NCI-H187 treated with DMSO at 0.1 percent for 48 hours (cell line): ENCODE data around the gene DTX1.

Experiments
- DNase-seq: peaks from one replicate; lab custom pipeline; 2025; lab: John Stamatoyannopoulos, UW

The DTX1 gene

DNA sequence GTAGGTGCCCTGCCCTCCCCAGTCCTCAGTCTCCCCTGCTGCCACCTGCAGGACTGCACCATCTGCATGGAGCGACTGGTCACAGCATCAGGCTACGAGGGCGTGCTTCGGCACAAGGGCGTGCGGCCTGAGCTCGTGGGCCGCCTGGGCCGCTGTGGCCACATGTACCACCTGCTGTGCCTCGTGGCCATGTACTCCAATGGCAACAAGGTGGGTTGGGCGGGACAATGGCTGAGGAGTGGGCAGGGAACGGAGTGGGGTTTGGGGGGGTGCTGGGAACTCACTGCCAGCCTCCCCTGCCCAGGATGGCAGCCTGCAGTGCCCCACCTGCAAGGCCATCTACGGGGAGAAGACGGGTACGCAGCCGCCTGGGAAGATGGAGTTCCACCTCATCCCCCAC is 38.2 kb downstream of the DTX1 start:
- DNase-seq: no peak

DNA sequence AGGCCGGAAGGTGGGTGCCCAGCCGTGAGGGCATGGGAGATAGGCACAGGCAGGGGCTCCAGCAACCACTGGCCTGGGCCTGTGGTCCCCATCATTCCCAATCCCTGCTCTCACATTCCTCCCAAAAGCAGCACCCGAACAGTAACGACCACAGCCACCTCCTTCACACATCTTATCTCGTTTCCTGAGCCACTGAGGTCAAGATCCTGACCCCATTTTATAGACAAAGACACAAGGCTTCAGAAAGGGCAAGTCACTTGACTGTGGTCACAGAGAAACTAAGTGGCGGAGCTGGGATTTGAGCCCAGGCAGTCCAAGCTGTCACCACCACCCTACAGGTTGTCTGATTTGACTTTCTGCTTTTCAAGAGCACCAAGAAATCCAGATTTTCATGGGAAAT is 38.9 kb downstream of the DTX1 start:
- DNase-seq: no peak

DNA sequence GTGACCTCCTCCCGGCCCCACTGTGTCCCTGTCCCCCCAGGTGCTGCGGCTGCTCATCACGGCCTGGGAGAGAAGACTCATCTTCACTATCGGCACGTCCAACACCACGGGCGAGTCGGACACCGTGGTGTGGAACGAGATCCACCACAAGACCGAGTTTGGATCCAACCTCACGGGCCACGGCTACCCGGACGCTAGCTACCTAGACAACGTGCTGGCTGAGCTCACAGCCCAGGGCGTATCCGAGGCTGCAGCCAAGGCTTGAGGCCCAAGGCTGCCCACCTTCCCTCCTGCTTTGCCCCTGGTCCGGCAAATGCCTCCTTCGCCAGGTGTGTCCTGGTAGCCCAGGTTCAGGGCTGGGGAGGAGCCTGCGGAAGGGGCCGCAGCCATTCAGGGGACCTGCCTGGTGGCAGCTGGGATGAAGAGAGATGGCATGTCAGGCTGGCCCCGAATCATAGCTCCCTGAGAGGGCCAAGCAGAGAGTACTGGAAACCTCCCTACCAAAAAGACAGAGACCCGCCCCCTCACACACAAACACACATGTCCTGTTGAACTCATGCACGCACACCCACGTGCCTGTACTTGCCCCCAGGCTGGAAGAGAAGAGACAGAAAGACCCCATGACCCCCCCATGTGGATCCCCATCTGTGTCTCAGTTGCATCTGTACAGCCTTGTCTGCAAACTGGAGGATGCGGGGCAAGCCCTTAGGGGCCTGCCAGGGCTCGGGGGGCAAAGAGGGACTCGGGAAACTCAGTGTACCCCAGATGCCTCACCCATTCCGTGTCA is 40.3 kb downstream of the DTX1 start:
- no peak for DNase-seq

DNA sequence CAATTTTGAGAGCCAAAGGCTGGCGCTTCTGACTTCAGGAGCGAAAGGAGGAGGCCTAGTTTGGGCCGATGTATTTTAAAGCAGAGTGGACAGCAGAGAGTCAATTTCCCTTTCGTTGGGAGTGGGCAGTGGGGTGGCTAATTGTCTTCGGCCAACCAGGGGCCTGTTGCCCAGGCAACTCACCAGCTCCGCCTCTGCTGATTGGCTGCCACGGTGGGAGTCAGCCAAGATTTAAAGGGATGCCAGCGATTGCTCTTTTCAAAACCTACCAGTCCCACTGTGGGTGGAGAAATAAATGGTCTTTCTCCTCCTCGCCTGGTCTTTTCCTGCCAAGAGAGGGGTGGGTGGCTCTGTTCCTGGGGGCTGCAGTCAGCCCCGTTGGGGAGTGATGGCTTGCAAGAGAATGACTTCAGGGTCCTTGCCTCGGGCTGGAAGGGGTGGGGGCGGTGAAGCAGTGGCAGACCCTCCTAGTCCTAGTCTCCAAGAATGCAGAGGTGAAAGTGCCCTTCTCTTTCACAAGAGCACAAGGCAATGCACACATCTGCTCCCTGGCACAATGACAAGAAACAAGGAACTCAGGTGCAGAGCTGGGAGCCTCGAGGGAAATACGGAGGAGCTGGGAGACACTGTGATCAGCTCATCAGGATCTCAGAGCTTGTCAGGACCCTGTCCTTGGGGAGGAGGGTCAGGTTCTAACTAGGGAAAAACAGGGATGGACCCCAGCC is 41.3 kb downstream of the DTX1 start:
- DNase-seq: no peak

DNA sequence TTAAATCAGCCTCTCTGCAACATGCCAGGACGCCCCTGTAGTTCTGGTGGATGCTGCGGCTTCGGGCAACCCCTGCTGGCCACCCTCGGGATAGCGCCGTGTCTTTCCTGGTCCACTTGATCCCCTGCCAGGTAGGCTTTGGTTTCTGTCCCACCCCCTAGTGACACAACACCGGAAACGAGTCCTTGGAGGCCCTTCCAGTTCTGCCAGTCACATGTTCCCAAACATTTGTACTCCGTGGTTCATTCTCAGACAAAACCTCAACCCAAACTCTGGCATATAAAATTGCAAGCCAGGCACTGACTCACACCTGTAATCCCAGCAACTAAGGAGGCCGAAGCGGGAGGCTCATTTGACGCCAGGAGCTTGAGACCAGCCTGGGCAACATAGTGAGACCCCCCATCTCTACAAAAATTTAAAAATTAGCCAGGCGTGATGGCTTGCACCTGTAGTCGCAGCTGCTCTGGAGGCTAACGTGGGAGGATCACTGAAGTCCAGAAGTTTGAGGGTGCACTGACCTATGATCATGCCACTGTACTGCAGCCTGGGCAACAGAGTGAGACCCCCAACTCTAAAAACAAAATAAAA is 42.0 kb downstream of the DTX1 start:
- peak; percentile 25 for DNase-seq

DNA sequence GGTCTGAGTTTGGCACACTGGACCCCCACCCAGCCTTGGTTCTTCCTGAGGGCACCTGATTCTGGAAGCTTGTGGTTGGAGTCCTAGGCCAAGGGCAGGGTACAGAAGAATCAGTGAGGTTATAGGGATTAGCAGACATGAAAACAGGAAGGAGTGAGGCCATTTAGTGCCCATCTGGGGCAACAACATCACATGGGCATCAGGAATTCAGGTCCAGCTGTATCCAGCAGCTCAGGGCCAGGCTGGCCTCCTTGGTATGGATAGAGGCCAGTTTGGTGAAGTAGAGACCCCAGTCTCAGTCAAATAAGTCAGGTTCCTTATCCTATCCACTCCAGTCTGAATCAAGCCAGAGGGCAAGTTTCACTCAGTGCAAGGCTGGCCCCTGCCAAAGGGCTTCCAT is 42.8 kb downstream of the DTX1 start:
- DNase-seq: no peak

DNA sequence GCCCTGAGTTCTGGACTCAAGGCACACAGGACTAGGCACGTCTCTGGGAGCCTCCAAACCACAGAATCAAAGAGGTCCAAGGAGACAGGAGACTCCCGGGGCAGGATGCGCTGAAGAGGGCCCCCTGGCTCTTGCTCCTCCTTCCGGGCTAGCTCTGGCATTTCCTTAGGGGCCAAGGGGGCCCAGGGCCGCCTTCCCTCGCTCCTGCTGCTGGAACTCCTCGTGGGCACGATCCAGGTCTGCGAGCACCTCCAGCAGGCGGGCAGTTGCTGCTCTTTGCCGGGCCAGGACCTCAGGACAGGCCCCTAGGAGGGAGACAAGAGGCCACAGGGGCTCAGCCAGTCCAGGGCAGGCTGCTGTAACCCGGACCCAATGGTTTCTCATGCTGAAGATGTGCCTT is 43.2 kb downstream of the DTX1 start:
- DNase-seq: no peak

DNA sequence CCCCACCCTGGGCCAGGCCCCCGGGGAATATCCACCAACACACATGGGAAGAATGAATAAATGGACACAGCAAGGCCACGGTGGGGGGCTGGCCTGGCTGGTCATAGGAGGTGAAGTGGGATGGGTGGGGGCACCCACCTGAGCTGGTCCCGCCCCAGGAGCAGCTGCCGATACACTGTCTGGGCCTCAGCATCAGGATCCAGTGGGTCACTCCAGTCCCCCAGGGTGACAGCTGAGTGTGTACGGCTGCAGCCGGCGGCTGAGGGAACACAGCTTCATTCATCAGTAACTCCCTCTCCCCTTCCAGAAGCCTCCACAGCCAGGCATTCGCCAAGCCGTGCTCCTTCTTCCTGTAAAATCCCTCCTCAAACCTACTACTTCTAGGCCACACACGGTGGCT is 45.2 kb downstream of the DTX1 start:
- no peak for DNase-seq

DNA sequence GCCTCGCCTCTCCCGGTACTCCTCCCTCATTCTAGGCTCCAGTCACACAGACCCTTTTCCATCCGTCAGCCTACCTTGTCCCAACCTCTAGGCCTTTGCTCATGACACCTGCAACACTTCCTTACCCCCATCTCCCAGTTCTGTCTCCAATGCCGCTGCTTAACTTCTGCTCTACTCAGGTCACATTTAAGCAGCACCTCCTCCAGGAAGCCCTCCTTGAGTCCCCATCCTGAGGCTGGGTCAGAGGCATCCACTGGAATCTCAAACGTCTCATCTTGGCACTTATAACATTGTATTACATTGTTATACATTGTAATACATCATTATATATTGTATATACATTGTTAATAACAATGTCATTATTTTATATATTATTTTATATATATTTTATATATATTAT is 46.3 kb downstream of the DTX1 start:
- no peak for DNase-seq

DNA sequence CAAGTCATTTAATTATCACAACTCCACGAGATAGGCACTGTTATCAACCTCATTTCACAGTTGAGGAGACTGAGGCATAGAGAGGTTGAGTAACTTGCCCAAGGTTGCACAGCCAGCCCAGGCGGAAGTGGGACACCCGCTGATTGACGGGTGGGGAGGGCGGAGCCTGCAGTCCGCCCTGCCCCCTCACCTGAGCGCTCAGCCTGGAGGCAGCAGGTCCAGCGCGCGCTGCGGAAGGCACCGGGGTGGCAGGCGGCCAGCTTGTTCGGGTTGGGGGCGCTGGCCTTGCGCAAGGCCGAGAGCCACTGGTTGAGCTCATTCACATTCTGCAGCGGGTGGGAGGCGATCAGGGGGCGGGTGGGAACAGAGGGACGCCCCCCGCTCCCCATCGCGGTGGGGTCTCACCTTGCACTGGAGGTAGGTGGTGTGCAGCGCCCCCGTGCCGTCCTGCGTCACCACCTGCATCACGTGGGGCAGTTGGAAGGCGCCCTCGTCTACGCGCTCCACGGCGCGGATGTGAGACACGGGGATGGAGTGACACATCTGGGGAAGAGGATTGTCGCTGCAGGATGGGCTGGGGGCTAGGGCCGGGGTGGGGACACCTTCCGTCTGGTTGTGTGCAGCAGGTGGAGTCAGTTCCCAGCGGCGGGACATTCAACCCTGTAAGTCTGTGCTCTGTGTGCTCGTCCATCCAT is 47.4 kb downstream of the DTX1 start:
- DNase-seq: no peak

DNA sequence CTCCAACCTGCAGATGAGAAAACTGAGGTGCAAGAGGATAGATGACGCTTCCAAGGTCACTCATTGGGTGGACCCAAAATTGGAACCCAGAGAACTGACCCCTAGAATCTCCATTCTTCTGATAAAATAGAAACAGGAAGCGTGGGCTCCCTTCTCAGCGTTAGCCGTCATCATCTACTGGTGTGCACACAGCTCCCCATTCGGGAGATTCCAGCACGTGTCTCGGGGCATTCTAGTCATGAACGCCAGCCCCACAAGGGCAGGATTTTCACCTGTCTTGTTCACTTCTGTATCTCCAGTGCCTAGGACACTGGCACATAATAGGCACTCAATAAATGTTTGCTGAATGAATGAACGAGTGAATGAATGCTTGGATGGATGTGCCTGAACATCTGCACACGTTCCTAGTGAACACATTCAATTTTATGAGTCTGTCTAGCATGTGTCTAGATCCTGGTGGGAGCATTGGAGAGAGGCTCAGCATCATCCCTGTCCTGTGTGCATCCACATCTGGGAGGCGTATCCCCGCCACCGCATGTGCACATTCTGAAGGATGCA is 48.5 kb downstream of the DTX1 start:
- no peak for DNase-seq

DNA sequence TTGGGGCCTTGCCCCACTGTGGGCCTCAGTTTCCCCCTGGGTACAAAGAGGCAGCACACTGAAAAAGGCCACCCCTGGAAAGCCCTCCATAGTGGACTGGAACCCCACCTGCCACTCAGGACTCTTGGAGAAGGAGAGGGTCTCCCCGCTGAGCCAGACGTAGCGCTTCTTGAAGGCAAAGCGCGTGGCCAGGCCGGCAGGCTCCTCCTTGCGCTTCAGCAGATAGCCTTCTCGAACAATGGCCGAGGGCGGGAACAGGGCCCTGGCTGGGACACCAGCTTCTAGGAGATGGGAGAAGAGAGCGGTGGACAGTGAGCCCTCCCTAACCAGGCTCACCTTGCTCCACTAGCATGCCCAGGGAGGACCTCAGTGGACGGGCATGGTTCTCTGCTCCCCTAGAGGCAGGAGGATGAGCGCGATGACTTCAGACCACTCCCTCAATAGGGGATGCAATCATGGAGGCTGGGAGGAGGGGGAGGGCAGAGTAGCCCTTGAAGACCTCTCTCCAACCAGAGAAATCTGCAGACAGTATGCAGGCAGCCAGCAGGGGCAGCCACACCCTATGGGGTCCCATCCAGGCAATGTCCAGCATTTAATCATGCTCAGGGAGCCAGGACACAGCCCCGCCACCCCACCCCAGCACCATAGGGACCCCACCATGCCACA is 49.2 kb downstream of the DTX1 start:
- no peak for DNase-seq

DNA sequence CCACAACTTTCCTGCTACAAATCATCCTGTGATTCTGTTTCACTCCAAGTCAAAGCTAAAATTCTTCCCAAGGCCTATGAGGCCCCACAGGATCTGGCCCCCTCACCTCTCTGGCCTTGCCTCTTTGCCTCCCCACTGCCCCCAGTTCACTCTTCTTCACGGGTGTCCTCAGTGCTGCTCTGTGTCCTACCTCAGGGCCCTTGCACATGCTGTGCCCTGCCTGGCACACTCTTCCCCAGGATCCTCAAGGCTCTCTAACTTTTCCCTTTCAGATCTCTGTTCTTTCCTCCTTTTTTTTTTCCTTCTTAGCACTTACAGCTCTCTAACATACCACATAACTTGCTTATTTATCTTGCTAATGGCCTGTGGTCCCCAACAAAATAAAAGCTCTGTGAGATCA is 49.8 kb downstream of the DTX1 start:
- no peak for DNase-seq

DNA sequence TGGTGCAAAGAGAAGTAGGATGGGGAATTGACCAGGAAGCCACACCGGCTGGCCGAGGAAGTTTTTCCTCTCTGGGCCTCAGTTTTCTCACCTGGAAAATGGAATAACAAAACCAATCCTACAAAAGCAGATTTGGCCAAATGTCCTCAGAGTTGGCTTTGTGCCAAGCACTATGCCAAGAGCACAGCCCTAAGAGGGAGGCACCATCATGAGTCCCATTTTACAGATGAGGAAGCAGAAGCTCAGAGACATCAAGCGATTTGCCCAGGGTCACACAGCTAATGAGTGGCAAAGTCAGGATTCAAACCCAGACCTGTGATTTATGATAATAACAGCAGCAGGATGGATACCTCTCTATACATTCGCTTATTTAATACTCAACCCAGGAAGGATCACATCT is 51.8 kb downstream of the DTX1 start:
- no peak for DNase-seq

DNA sequence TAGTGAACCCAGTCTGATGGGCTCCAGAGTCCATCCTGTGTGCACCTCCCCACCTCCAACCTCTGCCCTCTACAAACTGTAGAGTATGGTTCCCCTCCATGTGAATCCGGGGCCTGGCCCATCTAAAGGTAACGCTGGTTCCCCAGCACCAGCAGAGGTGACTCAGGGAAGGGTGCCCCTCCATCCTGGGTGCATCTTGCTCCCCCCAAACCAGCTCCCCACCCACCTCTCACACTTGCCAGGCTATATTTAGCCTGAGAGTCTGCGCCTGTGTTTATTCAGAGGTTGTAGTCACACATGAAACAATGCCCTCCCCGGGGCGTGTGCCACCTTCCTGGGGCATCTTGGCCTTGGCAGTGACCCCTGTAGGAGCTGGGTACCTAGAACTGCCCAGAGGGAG is 52.8 kb downstream of the DTX1 start:
- no peak for DNase-seq

DNA sequence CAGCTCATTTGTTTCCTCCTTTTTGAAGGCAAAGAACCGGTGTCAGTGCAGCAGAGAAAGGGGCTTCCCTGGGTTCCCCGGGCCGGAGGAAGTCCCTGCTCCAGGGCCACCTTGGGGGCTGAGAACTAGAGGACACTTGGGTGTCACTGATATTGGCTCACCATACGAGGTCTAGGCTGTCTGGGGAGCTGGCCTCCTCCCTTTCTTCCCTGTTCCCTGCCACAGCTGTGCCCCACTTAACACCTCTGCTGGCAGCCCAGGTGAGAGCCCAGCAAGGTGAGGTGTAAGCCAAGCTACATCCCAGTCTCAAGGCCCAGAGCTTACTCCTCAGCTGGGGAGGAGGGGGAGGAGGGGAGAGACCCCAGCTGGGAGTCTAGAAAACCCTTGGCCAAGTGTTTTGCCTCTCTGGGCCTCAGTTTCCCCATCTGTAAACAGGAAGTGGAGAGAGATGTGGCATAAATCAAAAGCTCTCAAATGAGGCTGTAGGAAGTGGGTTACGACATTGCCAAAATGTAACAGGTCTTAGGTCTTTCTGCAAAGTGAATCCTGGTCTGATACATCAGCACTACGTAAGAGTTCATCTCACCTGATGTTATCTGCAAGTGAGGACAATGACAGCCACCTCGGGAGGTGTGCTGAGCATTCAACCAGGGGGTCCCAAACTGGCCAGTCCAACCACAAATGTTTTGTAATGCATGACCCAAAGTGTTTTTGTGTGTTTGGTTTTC is 53.5 kb downstream of the DTX1 start:
- no peak for DNase-seq

DNA sequence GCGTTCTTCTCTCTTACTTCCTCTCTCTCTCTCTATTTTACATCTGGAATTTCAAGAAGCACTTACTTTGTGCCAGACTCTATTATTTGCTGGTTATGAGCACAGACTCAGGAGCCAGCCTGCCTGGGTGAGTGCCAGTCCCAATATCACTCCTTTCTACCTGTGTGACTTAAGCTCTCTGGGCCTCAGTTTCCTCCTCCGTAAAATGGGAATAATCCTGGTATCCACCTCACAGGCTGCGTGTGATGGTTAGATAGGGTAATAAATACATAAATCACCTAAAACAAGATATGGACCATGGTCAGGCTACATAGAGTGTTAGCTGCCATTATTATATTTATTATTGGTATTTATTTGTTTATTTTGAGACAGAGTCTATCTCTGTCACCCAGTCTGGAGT is 54.7 kb downstream of the DTX1 start:
- no peak for DNase-seq

DNA sequence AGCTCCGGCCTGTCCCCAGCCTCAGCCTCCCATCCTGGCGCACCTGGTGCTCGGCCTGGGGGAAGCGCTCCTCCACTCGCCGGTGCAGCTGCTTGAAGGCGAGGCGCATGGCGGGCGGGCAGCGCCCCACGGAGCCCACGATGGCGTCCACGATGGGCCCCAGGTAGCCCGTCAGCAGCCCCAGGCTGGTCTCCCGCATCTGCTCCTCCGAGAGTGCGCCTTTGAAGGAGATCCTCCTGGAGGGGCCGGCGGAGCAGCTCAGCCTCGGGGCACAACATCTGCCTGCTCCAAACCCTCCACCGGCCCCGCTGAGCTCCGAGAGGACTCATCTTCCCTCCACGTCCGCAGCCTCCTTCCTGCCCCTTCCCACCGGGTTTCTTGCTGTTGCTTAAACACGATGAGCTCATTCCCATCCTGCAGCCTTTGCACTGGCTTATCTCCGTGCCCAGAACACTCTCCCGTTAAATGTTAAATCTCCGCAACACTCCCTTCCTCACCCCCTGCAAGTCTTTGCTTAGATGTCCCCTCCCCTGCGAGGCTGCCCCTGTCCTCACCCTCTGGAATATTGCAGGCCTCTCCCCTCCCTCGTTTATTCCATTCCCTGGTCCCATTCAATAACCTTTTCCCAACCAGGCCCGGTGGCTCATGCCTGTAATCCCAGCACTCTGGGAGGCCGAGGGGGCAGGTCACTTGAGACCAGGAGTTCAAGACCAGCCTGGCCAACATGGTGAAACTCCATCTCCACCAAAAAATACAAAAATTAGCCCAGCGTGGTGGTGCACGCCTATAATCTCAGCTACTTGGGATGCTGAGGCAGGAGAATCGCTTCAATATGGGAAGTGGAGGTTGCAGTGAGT is 55.7 kb downstream of the DTX1 start:
- no peak for DNase-seq

DNA sequence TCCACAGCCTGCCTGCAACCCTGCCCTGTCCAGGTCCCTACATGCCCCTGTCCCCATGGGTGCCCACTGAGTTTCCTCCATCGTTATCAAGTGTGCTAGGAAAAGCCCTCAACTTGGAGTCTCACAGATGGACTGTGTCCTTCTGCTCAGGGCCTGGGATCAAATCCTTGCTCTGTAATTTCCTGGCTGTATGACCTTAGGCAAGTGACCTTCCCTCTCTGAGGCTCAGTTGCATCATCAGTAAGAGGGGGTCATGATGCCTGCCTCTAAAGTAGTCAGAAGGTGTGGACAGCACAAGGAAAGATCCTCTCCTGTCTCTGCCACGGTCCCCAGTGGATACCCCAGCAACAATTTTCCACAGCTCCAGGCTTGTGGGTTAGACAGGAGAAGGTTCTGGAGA is 56.9 kb downstream of the DTX1 start:
- DNase-seq: no peak

DNA sequence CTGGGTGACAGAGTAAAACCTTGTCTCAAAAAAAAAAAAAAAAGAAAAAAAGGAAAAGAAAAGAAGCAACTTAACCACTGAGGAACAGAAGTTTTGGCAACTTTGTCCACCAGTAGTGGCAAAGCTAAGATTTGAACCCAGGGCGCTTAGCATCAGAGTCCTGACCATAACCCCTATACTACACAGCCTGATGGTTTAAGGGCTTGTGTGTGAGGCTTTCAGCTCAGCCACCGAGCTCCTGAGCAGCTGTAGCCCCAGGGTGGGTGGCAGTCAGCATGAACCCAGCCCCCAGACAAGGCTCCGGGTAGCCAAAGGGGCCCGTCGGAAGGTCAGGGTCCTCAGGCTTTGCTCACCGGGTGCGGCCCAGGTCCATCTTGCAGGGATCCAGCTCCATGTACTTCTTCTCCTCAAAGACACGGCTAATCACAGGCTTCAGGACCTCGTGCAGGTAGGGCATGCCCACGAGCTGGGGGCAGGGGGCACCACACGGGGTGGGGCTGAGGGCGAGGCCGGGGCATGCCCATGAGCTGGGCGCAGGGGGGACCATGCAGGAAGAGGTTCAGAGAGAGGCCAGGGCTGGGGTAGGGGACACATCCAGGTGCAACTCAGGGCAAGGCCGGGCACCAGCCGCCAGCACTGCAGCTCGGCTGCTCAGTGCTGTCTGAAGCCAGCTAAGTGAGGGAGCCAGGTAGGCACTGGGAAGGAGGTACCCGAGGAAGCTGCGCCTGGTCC is 58.1 kb downstream of the DTX1 start:
- no peak for DNase-seq
